Activated naive CD4-positive, alpha-beta T cell treated with anti-CD3 and anti-CD28 coated beads for 36 hours (primary cell): ENCODE results near the gene SND1. TPM values are rescaled to one million over a fixed set of nuclear protein-coding genes. Genes with fewer than 3 reads are reported as not detected.
A peak's percentile ranks its signal among the peaks of the same experiment; 100 is the strongest.

Source experiments
- CTCF ChIA-PET: fragments of 350-600 bp; sonication (Branson Sonifier 250); formaldehyde crosslinking; loops from one replicate; lab custom pipeline; 2021; ENCODE audit warnings: antibody characterized with exemption; lab: Charles Lee
- DNase-seq: peaks from one replicate; pipeline ENCODE4 v3.0.0-alpha.2; 2020
- H3K27ac Mint-ChIP-seq: one replicate; pipeline ENCODE4 v1.8.0; 2021; ENCODE audit warnings: mild to moderate bottlenecking, mixed read lengths
- H3K27me3 Mint-ChIP-seq: one replicate; pipeline ENCODE4 v1.8.0; 2021; ENCODE audit warnings: low read depth, mixed read lengths
- H3K36me3 Mint-ChIP-seq: one replicate; pipeline ENCODE4 v1.8.0; 2021; ENCODE audit warnings: low read depth, mixed read lengths
- H3K4me1 Mint-ChIP-seq: one replicate; pipeline ENCODE4 v1.8.0; 2021; ENCODE audit warnings: low read depth, mixed read lengths
- H3K4me3 Mint-ChIP-seq: one replicate; pipeline ENCODE4 v1.8.0; 2021; ENCODE audit warnings: mild to moderate bottlenecking, moderate library complexity, mixed read lengths
- H3K9me3 Mint-ChIP-seq: one replicate; pipeline ENCODE4 v1.8.0; 2021; ENCODE audit warnings: mixed read lengths
- intact Hi-C: fragments of 100-400 bp; cut with micrococcal nuclease; formaldehyde crosslinking; loops from one replicate; pipeline ENCODE4 v1.15.1; 2023
- total RNA-seq, 2 experiments: library from RNA; stranded (reverse); gene quantifications; one replicate each; pipeline ENCODE4 v1.2.3, GENCODE V29; 2021

SND1 gene
- total RNA-seq, 2 experiments from 2014 or later, result 184 to 211 TPM

DNA sequence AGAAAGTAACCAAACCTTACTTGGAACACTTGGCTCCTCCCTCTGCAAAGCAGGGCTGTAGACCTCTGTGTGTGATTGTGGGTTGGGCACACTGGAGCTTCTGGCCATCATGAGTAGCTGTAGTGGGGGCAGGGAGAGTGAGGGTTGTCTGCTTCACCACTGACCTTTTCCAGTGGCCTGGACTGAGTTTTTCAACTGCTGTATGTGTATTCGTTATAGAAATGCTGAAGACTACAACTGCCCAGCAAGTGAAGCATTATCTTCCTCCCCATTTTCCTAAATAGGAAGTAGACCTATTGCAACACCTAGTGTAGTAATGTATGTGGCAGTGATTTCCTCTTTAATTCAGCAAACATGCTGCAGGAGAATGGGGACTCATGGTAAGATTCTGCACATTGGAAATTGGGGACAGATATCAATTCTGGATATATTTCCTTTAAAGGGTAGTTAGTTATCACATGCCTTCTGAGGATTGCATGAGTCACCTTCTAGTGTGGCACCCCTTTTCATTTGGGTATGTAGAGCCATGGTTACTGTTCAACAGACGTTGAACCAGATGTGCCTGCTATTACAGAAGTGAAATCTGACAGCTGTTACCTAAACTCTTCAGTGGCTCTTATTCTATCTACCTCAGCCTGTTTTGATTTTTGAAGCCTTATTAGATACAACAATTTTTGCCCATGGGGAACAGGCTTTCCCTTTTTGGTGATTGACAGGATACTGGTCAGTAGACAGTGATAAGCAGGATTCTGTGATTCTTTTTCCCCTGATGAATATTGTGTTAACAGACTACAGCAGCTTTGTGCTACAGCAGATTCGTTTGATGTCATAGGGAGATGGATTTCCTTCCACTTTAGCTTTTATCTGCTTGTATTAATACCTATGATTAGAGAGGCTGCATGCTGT, 130.9 kb downstream of the SND1 start:
- Mint-ChIP-seq H3K4me1 (peaks cover 31% of the 10 kb centered on the region), H3K9me3 (no peaks in the 10 kb centered on the region), H3K27me3 (no peaks in the 10 kb centered on the region), H3K36me3 (peaks cover 19% of the 10 kb centered on the region), H3K4me3 (no peak overlapping the region), H3K27ac (no peak overlapping the region)
- DNase-seq, result no peak
- intact Hi-C loops, result no loop called here
- CTCF ChIA-PET, result no interaction called here

DNA sequence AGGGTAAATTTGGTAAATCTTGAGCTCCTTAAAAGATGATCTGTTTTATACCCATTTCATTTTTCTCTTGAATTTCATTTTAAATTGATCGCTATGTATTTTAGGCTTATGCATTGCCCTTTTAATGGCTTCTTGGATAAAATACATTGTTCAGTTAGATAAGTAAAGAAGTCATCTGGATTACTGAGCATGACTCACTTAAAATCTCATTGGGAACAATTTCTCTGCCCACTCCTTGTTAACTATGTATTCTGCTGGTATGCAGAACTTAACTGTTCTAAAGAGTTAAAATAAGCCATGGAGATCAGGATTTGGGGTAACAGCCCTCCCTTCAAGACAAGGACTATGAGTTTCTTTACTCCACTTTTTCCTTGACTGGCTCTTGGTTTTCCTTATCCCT, 134.2 kb downstream of the SND1 start:
- CTCF ChIA-PET, result no interaction called here
- H3K27me3 Mint-ChIP-seq, result no peaks in the 10 kb centered on the region
- peaks cover 20% of the 10 kb centered on the region for H3K4me1 Mint-ChIP-seq
- H3K4me3 Mint-ChIP-seq, result no peak overlapping the region
- H3K36me3 Mint-ChIP-seq, result peaks cover 14% of the 10 kb centered on the region
- H3K9me3 Mint-ChIP-seq, result no peaks in the 10 kb centered on the region
- DNase-seq, result no peak
- no peak overlapping the region for H3K27ac Mint-ChIP-seq
- intact Hi-C loops, result no loop called here

DNA sequence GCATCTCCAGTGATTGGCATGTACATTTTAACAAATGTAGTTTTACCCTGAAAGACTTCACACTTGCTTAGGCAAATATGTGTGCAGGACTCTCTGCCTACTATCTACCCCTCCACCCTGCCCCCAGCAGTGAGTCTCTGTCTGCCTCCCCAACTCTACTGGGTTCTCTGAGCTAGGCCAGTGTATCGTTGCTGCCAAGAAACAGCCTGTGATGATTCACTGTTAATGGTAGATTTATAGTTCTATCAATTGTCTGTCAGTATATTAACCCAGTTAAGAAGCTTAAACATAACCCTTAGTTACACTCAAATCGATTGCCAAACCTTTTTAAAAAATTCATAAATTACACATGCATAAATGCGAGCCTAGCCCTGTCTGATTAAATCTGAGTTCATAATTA, 137.0 kb downstream of the SND1 start:
- Mint-ChIP-seq H3K27ac (no peak overlapping the region), H3K36me3 (peaks cover 12% of the 10 kb centered on the region)
- CTCF ChIA-PET, result interaction anchor here (0.6 to 1.3 kb wide), 3 partner anchors 8 to 50 kb away, joined by 3 read pairs; no protein-coding TSS in a partner anchor

DNA sequence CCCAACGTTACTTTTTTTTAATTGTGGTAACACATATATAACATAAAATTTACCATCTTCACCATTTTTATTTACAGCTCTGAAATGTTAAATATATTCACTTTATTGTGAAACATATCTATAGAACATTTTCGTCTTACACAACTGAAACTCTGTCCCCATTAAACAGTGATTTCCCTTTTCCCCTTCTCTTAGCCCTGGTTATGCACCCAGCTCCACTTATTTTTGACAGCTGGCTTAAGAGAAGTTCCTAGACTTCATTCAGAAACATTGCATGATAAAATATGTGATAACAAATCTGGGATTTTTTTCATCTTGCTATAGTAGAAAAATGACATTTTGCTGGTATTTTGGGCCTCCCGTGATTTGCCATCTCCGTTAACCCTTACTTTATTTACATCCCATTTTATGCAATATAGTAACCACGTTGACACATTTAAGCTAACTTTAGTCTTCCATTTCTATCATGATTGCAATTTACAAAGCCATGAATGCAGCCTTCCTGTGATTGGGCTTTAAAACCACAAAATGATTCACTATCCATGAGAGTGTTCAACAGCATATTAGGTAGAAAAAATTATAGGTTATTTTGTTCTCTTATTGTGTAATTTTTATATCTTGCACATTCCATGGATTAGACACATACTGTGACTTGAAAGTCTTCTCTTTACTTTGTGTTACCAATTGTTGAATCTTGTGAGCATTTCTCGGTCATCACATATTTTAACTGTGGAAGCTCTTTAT, 139.6 kb downstream of the SND1 start:
- Mint-ChIP-seq H3K4me1 (peaks cover 16% of the 10 kb centered on the region), H3K9me3 (no peaks in the 10 kb centered on the region), H3K36me3 (peaks cover 1% of the 10 kb centered on the region), H3K27ac (no peak overlapping the region), H3K4me3 (no peak overlapping the region), H3K27me3 (no peaks in the 10 kb centered on the region)
- CTCF ChIA-PET, result interaction anchor here (0.6 to 2.2 kb wide), 5 partner anchors 13 to 83 kb away, joined by 3 to 8 read pairs (median 3); no protein-coding TSS in a partner anchor
- intact Hi-C loops, result no loop called here
- DNase-seq, result no peak

More for the DNA sequence above, 137.0 kb downstream of the SND1 start:
- intact Hi-C loops, result no loop called here
- no peaks in the 10 kb centered on the region for H3K9me3 Mint-ChIP-seq
- no peak overlapping the region for H3K4me3 Mint-ChIP-seq
- no peaks in the 10 kb centered on the region for H3K27me3 Mint-ChIP-seq
- DNase-seq, result no peak
- H3K4me1 Mint-ChIP-seq, result peaks cover 19% of the 10 kb centered on the region

DNA sequence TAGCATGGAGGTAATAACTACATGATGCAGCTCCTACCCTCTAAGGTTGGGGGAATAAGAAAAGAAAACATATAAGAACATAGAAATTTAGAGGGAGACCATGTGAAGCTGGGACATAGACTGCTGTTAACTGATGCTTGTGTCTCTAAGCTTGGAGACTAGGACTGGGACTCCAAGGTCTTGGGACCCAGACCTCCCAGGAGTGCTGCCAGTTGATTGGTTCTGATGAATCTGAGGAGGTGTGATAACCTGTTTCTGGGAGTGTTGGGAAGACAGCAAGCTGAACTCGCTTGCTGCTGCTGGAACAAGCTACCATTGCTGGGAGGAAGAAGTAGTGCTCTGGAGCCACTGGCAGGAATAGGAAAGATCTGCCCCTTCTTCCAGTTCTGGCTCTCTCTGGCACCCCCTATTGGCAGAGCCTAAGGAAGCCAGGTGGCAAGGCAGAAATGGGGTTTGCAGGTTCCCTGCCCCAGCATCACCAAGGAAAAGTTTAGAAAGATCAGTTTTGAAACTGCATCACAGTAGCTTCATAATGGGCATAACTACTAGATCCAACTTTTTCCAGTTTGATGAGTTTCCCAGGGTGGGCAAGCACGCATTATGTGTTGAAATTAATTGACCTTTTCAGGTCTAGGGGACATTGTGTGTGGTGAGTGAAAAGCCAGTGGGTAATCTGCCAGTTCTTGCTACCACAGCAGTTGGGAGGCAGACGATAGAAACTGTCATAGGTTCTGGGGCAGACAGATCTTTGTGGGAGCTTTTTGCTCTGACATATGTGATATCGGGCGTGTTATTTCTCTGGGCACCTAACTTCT, 140.7 kb downstream of the SND1 start:
- peaks cover 1% of the 10 kb centered on the region for H3K36me3 Mint-ChIP-seq
- H3K27me3 Mint-ChIP-seq, result no peaks in the 10 kb centered on the region
- H3K9me3 Mint-ChIP-seq, result no peaks in the 10 kb centered on the region
- H3K4me3 Mint-ChIP-seq, result no peak overlapping the region
- CTCF ChIA-PET, result interaction anchor here (0.6 to 2.2 kb wide), 9 partner anchors 11 to 156 kb away, joined by 3 to 8 read pairs (median 3); no protein-coding TSS in a partner anchor
- peaks cover 15% of the 10 kb centered on the region for H3K4me1 Mint-ChIP-seq
- no peak overlapping the region for H3K27ac Mint-ChIP-seq
- intact Hi-C loops, result no loop called here
- peak; percentile 59 for DNase-seq

DNA sequence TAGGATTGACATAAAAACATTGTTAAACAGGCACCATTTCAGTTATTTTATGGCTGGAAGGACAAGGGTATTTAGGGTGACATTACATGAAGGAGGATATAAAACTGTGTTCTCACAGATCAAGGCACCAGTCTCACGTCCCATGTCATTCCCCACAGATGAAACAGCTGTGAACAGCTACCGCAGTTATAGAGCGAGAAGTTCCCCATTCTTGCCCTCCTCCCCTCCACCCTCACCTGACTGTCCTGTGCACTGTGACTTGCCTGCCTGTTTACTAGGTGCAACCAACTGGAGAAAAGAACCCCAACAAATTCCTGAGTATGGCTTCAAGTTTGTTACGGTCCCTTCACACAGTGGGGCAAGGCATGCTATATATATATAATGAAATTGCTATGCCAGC, 141.6 kb downstream of the SND1 start:
- no peak overlapping the region for H3K4me3 Mint-ChIP-seq
- H3K27ac Mint-ChIP-seq, result no peak overlapping the region
- H3K9me3 Mint-ChIP-seq, result no peaks in the 10 kb centered on the region
- CTCF ChIA-PET, result interaction anchor here (1.1 to 1.7 kb wide), 3 partner anchors 15 to 156 kb away, joined by 3 to 4 read pairs (median 3); no protein-coding TSS in a partner anchor
- peaks cover under 1% of the 10 kb centered on the region for H3K36me3 Mint-ChIP-seq
- peaks cover 22% of the 10 kb centered on the region for H3K4me1 Mint-ChIP-seq
- H3K27me3 Mint-ChIP-seq, result no peaks in the 10 kb centered on the region
- no peak for DNase-seq
- intact Hi-C loops, result no loop called here

DNA sequence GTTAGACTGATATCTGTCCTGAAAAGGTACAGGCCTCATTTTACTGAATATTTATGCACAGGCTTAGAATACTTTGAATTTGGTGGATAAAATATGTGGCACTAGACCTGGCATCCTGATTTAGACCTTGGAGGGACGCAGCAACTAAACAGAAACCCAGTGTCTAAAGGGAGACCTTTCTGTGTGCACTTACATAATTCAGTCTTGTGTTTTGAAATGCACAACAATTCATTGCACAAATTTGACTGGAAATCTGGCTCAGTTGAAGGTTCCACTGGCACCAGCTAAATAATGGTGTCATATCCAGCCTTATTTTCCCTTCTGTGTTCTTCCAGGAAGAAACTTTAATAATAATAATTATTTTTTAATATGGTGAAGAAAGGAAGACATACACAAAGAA, 142.1 kb downstream of the SND1 start:
- CTCF ChIA-PET, result interaction anchor here (1.1 to 1.7 kb wide), 2 partner anchors 15 to 18 kb away, joined by 3 to 4 read pairs; no protein-coding TSS in a partner anchor
- Mint-ChIP-seq H3K4me1 (peaks cover 23% of the 10 kb centered on the region), H3K36me3 (no peaks in the 10 kb centered on the region), H3K27ac (no peak overlapping the region), H3K27me3 (no peaks in the 10 kb centered on the region), H3K9me3 (no peaks in the 10 kb centered on the region), H3K4me3 (no peak overlapping the region)
- intact Hi-C loops, result no loop called here
- DNase-seq, result no peak

DNA sequence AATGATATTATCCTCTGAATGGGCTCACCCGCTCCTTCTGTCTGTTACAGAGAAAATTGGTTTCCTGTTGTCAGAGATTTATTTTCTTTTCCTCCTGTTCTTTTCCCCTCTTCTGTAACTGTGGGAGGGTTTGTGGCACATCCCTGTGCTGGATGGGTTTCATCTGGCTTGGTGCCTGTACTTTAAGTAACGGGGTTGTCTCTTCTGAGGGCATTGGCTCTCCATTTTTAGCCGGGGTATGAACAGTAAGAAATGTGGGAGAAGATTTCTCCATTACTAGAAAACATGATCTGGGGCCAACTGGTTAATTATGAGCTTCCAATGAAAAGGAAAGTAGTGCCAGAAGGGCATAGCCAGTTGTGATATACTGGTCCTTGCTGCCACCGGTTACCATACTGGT, 142.6 kb downstream of the SND1 start:
- peaks cover 26% of the 10 kb centered on the region for H3K4me1 Mint-ChIP-seq
- CTCF ChIA-PET, result interaction anchor here (0.9 kb wide), 1 partner anchor 108 kb away, joined by 3 read pairs; no protein-coding TSS in a partner anchor
- intact Hi-C loops, result no loop called here

DNA sequence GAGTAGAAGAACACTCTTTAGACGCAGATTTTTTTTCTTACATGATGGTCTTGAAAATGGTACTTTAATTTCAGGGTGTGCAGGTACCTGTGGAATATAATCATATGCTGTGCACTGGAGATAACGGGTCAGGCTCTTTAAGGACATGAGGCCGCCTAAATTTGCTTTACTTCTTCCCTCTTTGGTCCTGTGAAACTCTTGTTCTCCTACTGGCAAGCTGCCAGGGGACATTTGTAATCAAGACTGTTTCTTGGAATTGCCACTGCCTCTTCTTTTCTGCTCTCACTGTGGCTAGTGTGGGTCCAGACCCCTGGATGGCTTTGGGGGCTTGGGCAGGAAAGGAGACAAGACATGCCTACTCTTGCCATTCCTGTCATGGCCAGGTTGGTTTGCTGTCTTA, 146.0 kb downstream of the SND1 start:
- no peak overlapping the region for H3K4me3 Mint-ChIP-seq
- no peaks in the 10 kb centered on the region for H3K27me3 Mint-ChIP-seq
- intact Hi-C loops, result no loop called here
- CTCF ChIA-PET, result interaction anchor here (0.7 kb wide), 1 partner anchor 88 kb away, joined by 4 read pairs; no protein-coding TSS in a partner anchor
- no peak for DNase-seq
- H3K4me1 Mint-ChIP-seq, result peaks cover 23% of the 10 kb centered on the region
- H3K27ac Mint-ChIP-seq, result no peak overlapping the region
- H3K9me3 Mint-ChIP-seq, result no peaks in the 10 kb centered on the region
- peaks cover 1% of the 10 kb centered on the region for H3K36me3 Mint-ChIP-seq

More for the DNA sequence above, 142.6 kb downstream of the SND1 start:
- Mint-ChIP-seq H3K27me3 (no peaks in the 10 kb centered on the region), H3K27ac (no peak overlapping the region), H3K4me3 (no peak overlapping the region), H3K9me3 (no peaks in the 10 kb centered on the region), H3K36me3 (no peaks in the 10 kb centered on the region)
- DNase-seq, result no peak

DNA sequence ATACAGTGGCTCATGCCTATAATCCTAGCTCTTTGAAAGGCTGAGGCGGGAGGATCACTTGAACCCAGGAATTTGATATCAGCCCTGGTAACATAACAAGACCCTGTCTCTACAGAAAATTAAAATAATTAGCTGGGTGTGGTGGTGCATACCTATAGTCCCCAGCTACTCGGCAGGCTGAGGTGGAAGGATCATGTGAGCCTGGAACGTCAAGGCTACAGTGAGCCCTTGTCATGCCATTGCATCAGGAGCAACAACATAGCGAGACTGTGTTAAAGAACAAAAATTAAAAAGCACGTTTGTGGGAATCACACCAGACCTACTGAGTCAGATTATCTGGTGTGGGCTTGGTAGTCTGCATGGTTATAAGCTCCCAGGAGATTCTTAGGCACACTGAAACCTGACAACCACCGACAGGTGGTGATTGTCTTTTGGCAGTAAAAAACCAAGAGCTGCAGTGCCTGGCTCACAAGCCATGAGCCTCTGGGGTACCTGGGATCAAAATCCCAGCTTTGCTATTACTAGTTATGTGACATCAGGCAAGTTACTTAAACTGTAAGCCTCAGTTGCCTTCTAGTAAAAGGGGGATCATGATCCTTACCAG, 146.9 kb downstream of the SND1 start:
- Mint-ChIP-seq H3K4me3 (no peak overlapping the region), H3K36me3 (peaks cover 1% of the 10 kb centered on the region), H3K9me3 (no peaks in the 10 kb centered on the region), H3K4me1 (peaks cover 23% of the 10 kb centered on the region), H3K27me3 (no peaks in the 10 kb centered on the region), H3K27ac (no peak overlapping the region)
- CTCF ChIA-PET, result no interaction called here
- intact Hi-C loops, result no loop called here
- DNase-seq, result no peak

DNA sequence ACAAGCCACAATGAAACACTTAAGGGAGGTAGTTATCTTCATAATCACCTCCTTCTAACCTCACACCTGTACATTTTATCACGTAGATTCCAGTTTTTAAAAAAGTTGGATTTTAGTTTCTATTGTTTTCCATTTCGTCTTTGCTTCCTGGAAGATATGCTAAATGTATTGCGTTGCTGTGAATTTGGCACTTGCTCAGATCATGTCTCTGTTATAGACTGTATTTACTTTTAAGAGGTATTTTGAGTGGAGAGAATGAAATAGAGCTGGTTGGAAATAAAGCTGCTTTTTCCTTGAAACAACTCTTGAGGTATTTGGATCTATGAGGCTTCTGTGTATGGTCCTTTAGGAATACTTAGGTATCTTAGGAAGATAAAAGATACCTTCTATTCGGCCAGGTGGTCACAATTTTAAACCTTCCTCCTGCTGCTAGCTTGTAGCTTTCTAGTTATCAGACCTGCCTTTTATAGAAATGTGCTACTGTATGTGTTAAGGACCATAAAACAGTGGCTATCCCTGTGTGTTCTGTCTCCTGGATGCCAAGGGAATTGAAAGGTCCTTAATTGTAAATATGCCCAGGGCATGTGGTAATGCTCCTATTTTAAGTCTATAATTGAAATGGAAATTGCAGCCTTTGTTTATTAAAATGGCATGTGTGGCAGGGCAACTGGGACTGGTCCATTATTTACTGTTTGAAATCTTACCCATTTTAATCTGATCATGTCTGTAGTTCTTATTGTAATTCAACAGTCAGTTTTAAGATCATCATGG, 147.7 kb downstream of the SND1 start:
- Mint-ChIP-seq H3K27me3 (no peaks in the 10 kb centered on the region), H3K36me3 (peaks cover 1% of the 10 kb centered on the region), H3K4me1 (peaks cover 23% of the 10 kb centered on the region), H3K9me3 (no peaks in the 10 kb centered on the region), H3K27ac (no peak overlapping the region), H3K4me3 (no peak overlapping the region)
- CTCF ChIA-PET, result no interaction called here
- no peak for DNase-seq
- intact Hi-C loops, result no loop called here
